Gastroesophageal sphincter (tissue), 3 donors: ENCODE results near the gene GATC.

Experiments
- EP300 ChIP-seq: sonication (generic); formaldehyde crosslinking; IDR thresholded peaks from one replicate; pipeline ENCODE4 v1.6.1; 2017; ENCODE audit warnings: antibody characterized with exemption, mild to moderate bottlenecking
- POLR2AphosphoS5 ChIP-seq: sonication (generic); formaldehyde crosslinking; IDR thresholded peaks from one replicate; pipeline ENCODE4 v1.6.1; 2017; ENCODE audit warnings: antibody characterized with exemption
- TF ChIP-seq, protein P1 (sequence below), 4 experiments: fragments of 200-600 bp in 2 of 4; fragments of 450-650 bp in 2 of 4; sonication (generic) in 1 of 4; IDR thresholded peaks; one replicate each; pipeline ENCODE4 v1.5.1; 2017 to 2019; ENCODE audit warnings: antibody characterized with exemption in 4 of 4, mild to moderate bottlenecking in 2 of 4, moderate library complexity in 2 of 4

- TF ChIP-seq, protein P1, sequence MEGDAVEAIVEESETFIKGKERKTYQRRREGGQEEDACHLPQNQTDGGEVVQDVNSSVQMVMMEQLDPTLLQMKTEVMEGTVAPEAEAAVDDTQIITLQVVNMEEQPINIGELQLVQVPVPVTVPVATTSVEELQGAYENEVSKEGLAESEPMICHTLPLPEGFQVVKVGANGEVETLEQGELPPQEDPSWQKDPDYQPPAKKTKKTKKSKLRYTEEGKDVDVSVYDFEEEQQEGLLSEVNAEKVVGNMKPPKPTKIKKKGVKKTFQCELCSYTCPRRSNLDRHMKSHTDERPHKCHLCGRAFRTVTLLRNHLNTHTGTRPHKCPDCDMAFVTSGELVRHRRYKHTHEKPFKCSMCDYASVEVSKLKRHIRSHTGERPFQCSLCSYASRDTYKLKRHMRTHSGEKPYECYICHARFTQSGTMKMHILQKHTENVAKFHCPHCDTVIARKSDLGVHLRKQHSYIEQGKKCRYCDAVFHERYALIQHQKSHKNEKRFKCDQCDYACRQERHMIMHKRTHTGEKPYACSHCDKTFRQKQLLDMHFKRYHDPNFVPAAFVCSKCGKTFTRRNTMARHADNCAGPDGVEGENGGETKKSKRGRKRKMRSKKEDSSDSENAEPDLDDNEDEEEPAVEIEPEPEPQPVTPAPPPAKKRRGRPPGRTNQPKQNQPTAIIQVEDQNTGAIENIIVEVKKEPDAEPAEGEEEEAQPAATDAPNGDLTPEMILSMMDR (IDR thresholded peaks at IDR 0.05): no peak
- TF ChIP-seq EP300: no peak
- TF ChIP-seq POLR2AphosphoS5: no peak
Observed at GRCh38 chr12:120462099-120462640, 15.9 kb downstream of the GATC start.
